Measurements from ENCODE around the gene SLC39A7.

The SLC39A7 gene

GRCh38 chr6:33160728-33161344 lies 39.8 kb upstream of the SLC39A7 start:
- no peak for ATAC-seq (ENCODE audit: insufficient read depth, low read depth)
- Histone ChIP-seq H3K27ac (ENCODE audit: low read length) (no peak overlapping the region), H3K9ac (ENCODE audit: low read depth, low read length) (no peak overlapping the region), H3K36me3 (ENCODE audit: insufficient read depth, low read length) (no peaks in the 10 kb centered on the region), H3K9me3 (ENCODE audit: insufficient read depth, low read length, severe bottlenecking) (no peaks in the 10 kb centered on the region), H3K4me3 (ENCODE audit: low read depth in 1 of 2, low read length in 2 of 2) (no peak overlapping the region), H3K4me1 (ENCODE audit: insufficient read depth, low read length) (peaks cover 11% of the 10 kb centered on the region), H3K4me2 (ENCODE audit: insufficient read depth, low read length) (no peak overlapping the region), H4K20me1 (ENCODE audit: insufficient read depth, low read length) (no peaks in the 10 kb centered on the region), H2AFZ (ENCODE audit: low read depth, low read length) (peak overlapping the region; percentile 65; the same call in 1 of the 2 replicates), H3K79me2 (ENCODE audit: insufficient read depth, low read length) (no peaks in the 10 kb centered on the region), H3K27me3 (ENCODE audit: insufficient read depth, low read length, poor library complexity) (peaks cover 16% of the 10 kb centered on the region)
- no peak for DNase-seq
- TF ChIP-seq, protein P1, sequence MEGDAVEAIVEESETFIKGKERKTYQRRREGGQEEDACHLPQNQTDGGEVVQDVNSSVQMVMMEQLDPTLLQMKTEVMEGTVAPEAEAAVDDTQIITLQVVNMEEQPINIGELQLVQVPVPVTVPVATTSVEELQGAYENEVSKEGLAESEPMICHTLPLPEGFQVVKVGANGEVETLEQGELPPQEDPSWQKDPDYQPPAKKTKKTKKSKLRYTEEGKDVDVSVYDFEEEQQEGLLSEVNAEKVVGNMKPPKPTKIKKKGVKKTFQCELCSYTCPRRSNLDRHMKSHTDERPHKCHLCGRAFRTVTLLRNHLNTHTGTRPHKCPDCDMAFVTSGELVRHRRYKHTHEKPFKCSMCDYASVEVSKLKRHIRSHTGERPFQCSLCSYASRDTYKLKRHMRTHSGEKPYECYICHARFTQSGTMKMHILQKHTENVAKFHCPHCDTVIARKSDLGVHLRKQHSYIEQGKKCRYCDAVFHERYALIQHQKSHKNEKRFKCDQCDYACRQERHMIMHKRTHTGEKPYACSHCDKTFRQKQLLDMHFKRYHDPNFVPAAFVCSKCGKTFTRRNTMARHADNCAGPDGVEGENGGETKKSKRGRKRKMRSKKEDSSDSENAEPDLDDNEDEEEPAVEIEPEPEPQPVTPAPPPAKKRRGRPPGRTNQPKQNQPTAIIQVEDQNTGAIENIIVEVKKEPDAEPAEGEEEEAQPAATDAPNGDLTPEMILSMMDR (IDR thresholded peaks at IDR 0.05; ENCODE audit: borderline replicate concordance, extremely low read depth, low read length, poor library complexity, severe bottlenecking): no peak
- no peak for TF ChIP-seq EZH2 (IDR thresholded peaks at IDR 0.05; ENCODE audit: borderline replicate concordance, low read depth, low read length, severe bottlenecking)

GRCh38 chr6:33161354-33162331 lies 39.0 kb upstream of the SLC39A7 start:
- Histone ChIP-seq H3K4me1 (ENCODE audit: insufficient read depth, low read length) (peaks cover 11% of the 10 kb centered on the region), H3K9ac (ENCODE audit: low read depth, low read length) (peak overlapping the region; percentile 25), H3K9me3 (ENCODE audit: insufficient read depth, low read length, severe bottlenecking) (no peaks in the 10 kb centered on the region), H3K4me3 (ENCODE audit: low read depth in 1 of 2, low read length in 2 of 2) (peak overlapping the region in 1 of 2 experiments; percentile 33; a peak in 1 of 4 replicates), H2AFZ (ENCODE audit: low read depth, low read length) (peak overlapping the region; percentile 65), H3K27ac (ENCODE audit: low read length) (no peak overlapping the region), H3K36me3 (ENCODE audit: insufficient read depth, low read length) (no peaks in the 10 kb centered on the region), H3K4me2 (ENCODE audit: insufficient read depth, low read length) (peak overlapping the region; percentile 56), H4K20me1 (ENCODE audit: insufficient read depth, low read length) (no peaks in the 10 kb centered on the region), H3K79me2 (ENCODE audit: insufficient read depth, low read length) (no peaks in the 10 kb centered on the region), H3K27me3 (ENCODE audit: insufficient read depth, low read length, poor library complexity) (peaks cover 15% of the 10 kb centered on the region)
- TF ChIP-seq EZH2 (IDR thresholded peaks at IDR 0.05; ENCODE audit: borderline replicate concordance, low read depth, low read length, severe bottlenecking): no peak
- TF ChIP-seq, protein P1 (IDR thresholded peaks at IDR 0.05; ENCODE audit: borderline replicate concordance, extremely low read depth, low read length, poor library complexity, severe bottlenecking): peak; percentile 89
- DNase-seq (peak; percentile 71), ATAC-seq (ENCODE audit: insufficient read depth, low read depth) (peak; percentile 93)

- Histone ChIP-seq H2AFZ (ENCODE audit: low read depth, low read length) (no peak overlapping the region), H3K9ac (ENCODE audit: low read depth, low read length) (no peak overlapping the region), H3K4me1 (ENCODE audit: insufficient read depth, low read length) (peaks cover 11% of the 10 kb centered on the region), H3K27me3 (ENCODE audit: insufficient read depth, low read length, poor library complexity) (peaks cover 12% of the 10 kb centered on the region), H3K4me3 (ENCODE audit: low read depth in 1 of 2, low read length in 2 of 2) (no peak overlapping the region), H3K9me3 (ENCODE audit: insufficient read depth, low read length, severe bottlenecking) (no peaks in the 10 kb centered on the region), H4K20me1 (ENCODE audit: insufficient read depth, low read length) (no peaks in the 10 kb centered on the region), H3K4me2 (ENCODE audit: insufficient read depth, low read length) (no peak overlapping the region), H3K36me3 (ENCODE audit: insufficient read depth, low read length) (no peaks in the 10 kb centered on the region), H3K27ac (ENCODE audit: low read length) (no peak overlapping the region), H3K79me2 (ENCODE audit: insufficient read depth, low read length) (no peaks in the 10 kb centered on the region)
- DNase-seq: no peak
- TF ChIP-seq EZH2 (IDR thresholded peaks at IDR 0.05; ENCODE audit: borderline replicate concordance, low read depth, low read length, severe bottlenecking): no peak
- TF ChIP-seq, protein P1 (IDR thresholded peaks at IDR 0.05; ENCODE audit: borderline replicate concordance, extremely low read depth, low read length, poor library complexity, severe bottlenecking): no peak
- ATAC-seq (ENCODE audit: insufficient read depth, low read depth): no peak
Observed at GRCh38 chr6:33163540-33163939, 37.1 kb upstream of the SLC39A7 start.

Measured in DND-41 (cell line).